NCI-H2196 treated with DMSO at 0.1 percent for 48 hours (cell line): ENCODE results near the gene GTF2H2.
"Not testable (repeated sequence)": the region's sequence is repeated elsewhere in the genome, so short reads cannot be mapped to it uniquely, and the experiment has no call there.

Experiments used
- DNase-seq: peaks from one replicate; lab custom pipeline; 2025; ENCODE audit not compliant: unreplicated experiment; lab: John Stamatoyannopoulos, UW

Gene GTF2H2

DNA sequence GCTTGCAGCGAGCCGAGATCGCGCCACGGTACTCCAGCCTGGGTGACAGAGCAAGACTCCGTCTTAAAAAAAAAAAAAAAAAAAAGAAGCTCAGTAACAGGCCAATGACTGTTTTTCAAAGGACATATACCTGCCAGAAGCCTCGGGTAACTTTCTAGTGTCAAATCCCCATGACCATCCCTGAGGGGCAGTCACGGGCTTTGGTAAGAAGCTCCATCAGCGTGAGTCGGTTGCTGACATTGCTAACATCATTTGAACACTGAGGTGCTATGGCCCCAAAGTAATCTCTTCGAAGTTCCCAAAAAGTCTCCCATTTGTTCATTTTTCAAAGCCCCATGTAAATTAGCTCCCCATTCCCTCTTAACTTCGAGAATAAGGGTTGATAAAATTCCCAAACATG, 53.9 kb downstream of the GTF2H2 start:
- DNase-seq: no peak

DNA sequence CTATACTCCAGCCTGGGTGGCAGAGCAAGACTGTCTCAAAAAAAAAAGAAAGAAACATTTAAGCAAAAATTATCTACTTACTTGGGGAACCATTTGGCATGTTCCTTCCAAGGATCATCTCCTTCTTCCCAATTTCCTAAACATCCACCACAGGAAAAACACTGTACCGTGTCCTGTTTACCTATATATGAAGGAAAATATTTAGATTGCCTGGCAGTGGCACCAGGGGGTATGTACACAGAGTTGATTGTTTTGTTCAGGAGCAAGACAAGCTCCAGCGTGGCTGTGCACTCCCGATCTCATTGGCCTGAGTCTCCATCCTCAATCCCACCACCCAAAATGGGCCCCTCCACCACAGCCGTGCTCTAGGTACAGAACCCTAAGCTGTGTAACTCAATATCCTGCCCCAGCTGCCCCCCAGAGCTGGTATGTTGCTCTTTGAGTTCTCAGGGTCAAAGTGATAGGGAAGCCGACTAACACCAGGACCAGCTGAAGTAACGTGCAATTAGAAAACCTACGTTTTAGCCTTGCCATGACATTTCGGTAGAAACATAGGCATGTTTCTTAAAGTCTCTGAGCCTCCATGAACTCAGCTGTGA, 56.2 kb downstream of the GTF2H2 start:
- DNase-seq: no peak

DNA sequence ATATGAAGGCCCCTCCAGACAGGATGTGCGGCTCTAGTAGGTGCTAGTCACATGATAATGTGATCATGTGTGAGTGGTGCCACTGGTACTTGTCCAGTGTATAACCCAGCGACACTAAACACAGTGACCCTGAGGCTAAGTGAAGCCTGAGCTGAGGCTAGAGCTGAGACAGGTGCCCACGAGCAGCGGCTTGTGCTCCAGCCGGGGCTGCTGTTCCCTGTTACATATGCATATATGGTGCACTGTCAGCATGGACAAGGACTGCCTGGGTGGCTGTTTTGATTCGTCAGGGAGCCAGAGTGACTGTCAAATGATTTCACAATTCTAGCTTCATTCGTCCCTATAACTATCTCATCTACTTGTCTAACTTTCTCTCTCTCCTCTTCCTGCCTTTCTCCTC, 60.5 kb downstream of the GTF2H2 start:
- not testable (repeated sequence) for DNase-seq
